Endothelial cell of umbilical vein (primary cell): ENCODE data around the gene PSENEN. TPM values are rescaled to one million over a fixed set of nuclear protein-coding genes. Genes with fewer than 3 reads are reported as not detected.

Experiments used
- BruUV-seq: library from RNA; stranded (reverse); fragments of 400-500 nt; replicated peaks from 2 replicates; lab custom pipeline; 2021; lab: Mats Ljungman, UMichigan
- CTCF ChIA-PET: fragments of 300-600, 350-600 bp; sonication (Branson Sonifier 250); formaldehyde crosslinking; loops from one replicate; lab custom pipeline; 2021; ENCODE audit warnings: antibody characterized with exemption, inconsistent platforms; lab: Charles Lee
- POLR2A ChIA-PET: fragments of 300-600, 350-600 bp; sonication (Branson Sonifier 250); formaldehyde crosslinking; loops from one replicate; lab custom pipeline; 2021; ENCODE audit warnings: antibody characterized with exemption, inconsistent platforms; lab: Charles Lee
- DNase-seq: peaks from one replicate; pipeline ENCODE4 v3.0.0-alpha.2; 2011; ENCODE audit warnings: low read depth, low spot score
- FAIRE-seq: peaks from 2 replicates; lab custom pipeline; 2011; peaks lifted over from hg19 to GRCh38; lab: Jason Lieb, UNC
- H2AFZ ChIP-seq: 2 replicates; pipeline ENCODE4 v1.6.0; 2012; ENCODE audit warnings: low read depth, low read length, control low read depth, inconsistent platforms
- H3K27ac ChIP-seq: 2 replicates; pipeline ENCODE4 v1.5.1; 2011; ENCODE audit warnings: low read depth, mild to moderate bottlenecking, control low read depth, low read length, moderate library complexity; ENCODE audit not compliant: insufficient read depth
- H3K27me3 ChIP-seq, 2 experiments: 2 replicates each; pipeline versions ENCODE4 v1.6.0 to v1.6.1; 2011; ENCODE audit warnings: low read length in 2 of 2, mixed read lengths in 1 of 2; ENCODE audit not compliant: control insufficient read depth in 2 of 2, insufficient read depth in 2 of 2
- H3K36me3 ChIP-seq, 2 experiments: 2 replicates in 1 of 2; 3 replicates in 1 of 2; pipeline ENCODE4 v1.5.1; 2011; ENCODE audit warnings: low read length in 2 of 2, mild to moderate bottlenecking in 1 of 2, moderate library complexity in 1 of 2; ENCODE audit not compliant: control insufficient read depth in 2 of 2, insufficient read depth in 2 of 2; ENCODE audit errors: extremely low read depth in 1 of 2
- H3K4me1 ChIP-seq: 3 replicates; pipeline ENCODE4 v1.5.1; 2011; ENCODE audit warnings: mild to moderate bottlenecking, low read length; ENCODE audit not compliant: control insufficient read depth, insufficient read depth; ENCODE audit errors: extremely low read depth
- H3K4me2 ChIP-seq: 2 replicates; pipeline ENCODE4 v1.6.1; 2011; ENCODE audit warnings: low read length, control low read depth, mixed read lengths; ENCODE audit not compliant: insufficient read depth
- H3K4me3 ChIP-seq, 3 experiments: fragments of 200-600 bp in 1 of 3; sonication (generic), shearing (Covaris generic) in 1 of 3; replicated peaks in 1 of 3; 2 replicates each; pipeline ENCODE4 v1.5.1; 2011 to 2016; ENCODE audit warnings: control low read depth in 3 of 3, low read length in 3 of 3, mild to moderate bottlenecking in 2 of 3, inconsistent platforms in 1 of 3, low read depth in 1 of 3, moderate library complexity in 1 of 3; ENCODE audit not compliant: insufficient read depth in 1 of 3
- H3K79me2 ChIP-seq: 2 replicates; pipeline ENCODE4 v1.6.0; 2012; ENCODE audit warnings: low read length, inconsistent platforms; ENCODE audit not compliant: control insufficient read depth, insufficient read depth
- H3K9ac ChIP-seq: replicated peaks from 2 replicates; pipeline ENCODE3; 2011; ENCODE audit warnings: low read length, control low read depth; ENCODE audit not compliant: insufficient read depth; ENCODE audit errors: extremely low read depth
- H3K9me1 ChIP-seq: replicated peaks from 3 replicates; pipeline ENCODE4 v1.6.0; 2011; ENCODE audit warnings: mild to moderate bottlenecking, low read length; ENCODE audit not compliant: control insufficient read depth, insufficient read depth; ENCODE audit errors: extremely low read depth
- H3K9me3 ChIP-seq: replicated peaks from 2 replicates; pipeline ENCODE4 v1.5.1; 2012; ENCODE audit warnings: low read length, inconsistent platforms; ENCODE audit not compliant: control insufficient read depth, insufficient read depth
- H4K20me1 ChIP-seq: replicated peaks from 2 replicates; pipeline ENCODE3; 2011; ENCODE audit warnings: mild to moderate bottlenecking, low read length; ENCODE audit not compliant: control insufficient read depth, insufficient read depth; ENCODE audit errors: extremely low read depth
- CTCF ChIP-seq, 2 donors: IDR thresholded peaks; 1 replicate in 1 of 2; 2 replicates in 1 of 2; pipeline ENCODE4 v1.5.1; 2011; ENCODE audit warnings: low read length in 2 of 2, mild to moderate bottlenecking in 2 of 2, moderate library complexity in 2 of 2, control low read depth in 1 of 2, inconsistent platforms in 1 of 2, low read depth in 1 of 2; ENCODE audit not compliant: insufficient read depth in 1 of 2; ENCODE audit errors: extremely low read depth in 1 of 2
- EZH2 ChIP-seq: IDR thresholded peaks from 2 replicates; pipeline ENCODE4 v1.6.1; 2012; ENCODE audit warnings: borderline replicate concordance, low read depth, mild to moderate bottlenecking, moderate library complexity, low read length, inconsistent platforms; ENCODE audit not compliant: severe bottlenecking
- JUN ChIP-seq: IDR thresholded peaks from 2 replicates; pipeline ENCODE4 v1.6.1; 2011; ENCODE audit warnings: borderline replicate concordance, low read depth; ENCODE audit not compliant: insufficient read length, insufficient read depth
- POLR2AphosphoS5 ChIP-seq: IDR thresholded peaks from 2 replicates; pipeline ENCODE4 v1.6.1; 2012; ENCODE audit warnings: low read depth, mild to moderate bottlenecking, control low read depth, low read length, moderate library complexity; ENCODE audit not compliant: insufficient read depth
- dilution Hi-C: fragments of 300-500 bp; cut with MboI; formaldehyde crosslinking; loops from one replicate; pipeline ENCODE4 v1.15.0; 2019; ENCODE audit warnings: low sequenced_read_pairs; ENCODE audit not compliant: extremely low pct_ligation_motif_present
- intact Hi-C: fragments of 100-400 bp; cut with micrococcal nuclease; formaldehyde crosslinking; loops from one replicate; pipeline ENCODE4 v1.10.0; 2022
- polyA plus RNA-seq, 4 experiments: library from polyadenylated mRNA; depleted of rRNA in 3 of 4; stranded (reverse) in 3 of 4; unstranded in 1 of 4; fragments of >200 nt; gene quantifications; 2 replicates each; pipeline versions ENCODE4 v1.2.1 to v1.2.3, GENCODE V29; 2011 to 2012; ENCODE audit warnings: missing spikeins in 1 of 4
- total RNA-seq: library from RNA; stranded (reverse); gene quantifications from 2 replicates; pipeline ENCODE4 v1.2.3, GENCODE V29; 2021

The PSENEN gene
- total and polyA plus RNA-seq, 2 donors (not counting 3 experiments of a cell fraction or from before 2014, with no cell fraction given), result 60.0 to 70.1 TPM

- Histone ChIP-seq H4K20me1 (no peaks in the 10 kb centered on the region), H3K4me3 (no peak overlapping the region), H3K27me3 (no peaks in the 10 kb centered on the region), H3K4me1 (peaks cover 4% of the 10 kb centered on the region), H3K9me1 (no peaks in the 10 kb centered on the region), H3K79me2 (no peaks in the 10 kb centered on the region), H3K27ac (no peak overlapping the region), H3K4me2 (no peak overlapping the region), H3K36me3 (peaks cover 0 to 4% of the 10 kb centered on the region in 2 experiments), H2AFZ (no peak overlapping the region), H3K9ac (no peak overlapping the region), H3K9me3 (no peaks in the 10 kb centered on the region)
- FAIRE-seq (no peak), DNase-seq (no peak)
- intact Hi-C loops, result no loop called here
- dilution Hi-C loops, result no loop called here
- BruUV-seq, result no TSS peak
- no peak for TF ChIP-seq POLR2AphosphoS5
- TF ChIP-seq JUN, result no peak
- no peak for TF ChIP-seq EZH2
- ChIA-PET CTCF (no interaction called here), POLR2A (no interaction called here)
These were observed 33.6 kb downstream of the PSENEN start for GRCh38 chr19:35779033-35779432.

- Histone ChIP-seq H3K9me1 (no peaks in the 10 kb centered on the region), H3K9ac (no peak overlapping the region), H3K27me3 (no peaks in the 10 kb centered on the region), H3K36me3 (peaks cover 0 to 5% of the 10 kb centered on the region in 2 experiments), H2AFZ (no peak overlapping the region), H3K9me3 (no peaks in the 10 kb centered on the region), H3K4me1 (peaks cover 4% of the 10 kb centered on the region), H4K20me1 (no peaks in the 10 kb centered on the region), H3K27ac (no peak overlapping the region), H3K4me3 (no peak overlapping the region), H3K4me2 (no peak overlapping the region), H3K79me2 (no peaks in the 10 kb centered on the region)
- CTCF ChIA-PET, result no interaction called here
- FAIRE-seq (no peak), DNase-seq (no peak)
- BruUV-seq, result no TSS peak
- POLR2A ChIA-PET, result no interaction called here
- intact Hi-C loops (no loop called here), dilution Hi-C loops (no loop called here)
- TF ChIP-seq CTCF (IDR thresholded peaks at IDR 0.05; ENCODE audit: extremely low read depth in 1 of 2, insufficient read depth in 1 of 2, low read depth in 1 of 2, low read length in 2 of 2), result no peak
- no peak for TF ChIP-seq JUN
These were observed 34.6 kb downstream of the PSENEN start for GRCh38 chr19:35780058-35780457.
